Tongue (tissue), 2 donors: ENCODE results near the gene IGSF6. TPM values are rescaled to one million over a fixed set of nuclear protein-coding genes. Genes with fewer than 3 reads are reported as not detected.
"Not testable (repeated sequence)": the region's sequence is repeated elsewhere in the genome, so short reads cannot be mapped to it uniquely, and the experiment has no call there.

Experiments used
- DNase-seq: peaks from one replicate; pipeline ENCODE4 v3.0.0-alpha.2; 2015
- total RNA-seq: library from RNA; depleted of rRNA; stranded (reverse); fragments of >200 nt; gene quantifications from one replicate; pipeline ENCODE4 v1.2.3, GENCODE V29; 2014

Gene IGSF6
- total RNA-seq, 1 donor from 2014 or later: 1.3 TPM

DNA sequence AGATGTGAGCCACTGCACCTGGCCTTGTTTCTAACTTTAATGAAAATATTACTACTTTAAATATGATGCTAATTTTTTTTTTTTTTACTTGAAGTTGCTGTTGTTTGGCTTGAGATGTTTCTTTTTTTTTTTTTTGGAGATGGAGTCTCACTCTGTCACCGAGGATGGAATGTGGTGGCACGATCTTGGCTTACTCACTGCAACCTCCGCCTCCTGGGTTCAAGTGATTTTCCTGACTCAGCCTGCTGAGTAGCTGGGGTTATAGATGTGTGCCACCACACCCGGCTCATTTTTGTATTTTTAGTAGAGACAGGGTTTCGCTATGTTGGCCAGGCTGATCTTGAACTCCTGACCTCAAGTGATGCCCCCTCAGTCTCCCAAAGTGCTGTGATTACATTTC lies 23.6 kb downstream of the IGSF6 start:
- DNase-seq: no peak

DNA sequence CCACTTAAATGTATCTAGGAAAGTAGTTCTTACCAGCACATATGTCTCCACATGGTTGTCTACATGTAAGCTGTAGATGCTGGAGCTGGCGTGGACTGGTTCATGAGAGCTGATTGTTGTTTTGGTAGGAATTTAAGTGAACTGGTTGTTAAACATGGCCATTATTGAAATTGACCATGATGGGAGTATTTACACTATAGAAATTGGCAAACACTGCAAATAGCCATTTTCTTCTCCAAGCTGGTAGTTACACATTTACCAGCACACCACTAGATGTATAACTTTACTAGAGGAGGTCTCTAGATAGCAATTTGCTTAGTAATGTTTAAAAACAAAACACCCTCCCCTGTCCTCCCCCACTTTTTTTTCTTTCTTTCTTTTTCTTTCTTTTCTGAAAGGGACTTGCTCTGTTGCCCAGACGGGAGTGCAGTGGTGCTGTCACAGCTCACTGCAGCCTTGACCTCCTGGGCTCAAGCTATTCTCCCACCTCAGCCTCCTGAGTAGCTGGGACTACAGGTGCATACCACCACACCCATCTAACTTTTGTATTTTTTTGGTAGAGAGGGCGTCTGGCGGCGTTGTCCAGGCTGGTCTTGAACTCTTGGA lies 24.2 kb downstream of the IGSF6 start:
- no peak for DNase-seq

DNA sequence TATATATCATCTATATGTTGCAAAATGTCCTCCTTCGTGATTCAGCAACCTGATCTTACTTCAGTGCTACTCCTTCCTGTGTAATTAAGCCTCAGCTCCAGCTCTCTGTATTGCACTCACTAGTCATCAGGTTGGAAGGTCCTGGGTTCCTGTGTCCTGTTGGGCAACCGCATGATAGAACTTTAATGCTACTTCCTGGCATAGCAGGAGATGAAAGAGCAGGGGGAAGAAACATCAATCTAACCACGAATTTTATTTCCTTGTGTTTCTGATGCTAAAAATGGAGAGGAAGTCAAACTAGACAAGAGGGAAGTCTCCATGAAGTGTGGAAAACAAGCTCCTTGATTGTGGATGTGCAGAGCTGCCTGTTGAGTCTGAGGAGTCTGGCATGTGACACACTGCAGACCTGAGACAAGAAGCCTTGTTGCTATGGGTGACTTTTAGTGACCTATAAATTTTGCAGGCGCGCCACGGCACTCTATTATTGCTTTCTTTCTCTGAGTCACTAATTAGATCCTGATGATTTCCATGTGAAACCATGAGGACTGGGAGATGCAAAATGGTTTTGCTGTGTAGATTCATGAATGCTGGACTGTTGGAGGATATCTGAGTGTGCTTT lies 25.6 kb downstream of the IGSF6 start:
- DNase-seq: peak; percentile 30

DNA sequence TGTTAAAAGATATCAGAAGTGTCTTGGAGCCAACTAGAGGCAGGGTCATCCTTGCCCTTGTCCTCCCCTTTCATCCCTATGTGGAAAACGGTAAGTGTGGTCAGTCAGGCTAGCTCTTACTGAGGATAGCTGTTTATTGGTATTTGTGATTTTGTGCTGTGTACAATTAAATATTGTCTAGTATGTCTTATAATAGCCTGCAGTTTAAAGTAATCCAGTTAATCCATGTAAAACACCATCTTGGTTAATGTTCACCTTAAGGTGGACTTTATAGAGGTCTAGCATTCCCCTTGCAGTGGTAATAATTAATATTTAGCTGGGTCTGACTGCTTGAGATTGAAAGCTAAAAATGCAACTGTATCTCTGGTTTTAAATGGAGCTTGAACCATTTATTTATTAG lies 27.4 kb downstream of the IGSF6 start:
- DNase-seq: no peak

DNA sequence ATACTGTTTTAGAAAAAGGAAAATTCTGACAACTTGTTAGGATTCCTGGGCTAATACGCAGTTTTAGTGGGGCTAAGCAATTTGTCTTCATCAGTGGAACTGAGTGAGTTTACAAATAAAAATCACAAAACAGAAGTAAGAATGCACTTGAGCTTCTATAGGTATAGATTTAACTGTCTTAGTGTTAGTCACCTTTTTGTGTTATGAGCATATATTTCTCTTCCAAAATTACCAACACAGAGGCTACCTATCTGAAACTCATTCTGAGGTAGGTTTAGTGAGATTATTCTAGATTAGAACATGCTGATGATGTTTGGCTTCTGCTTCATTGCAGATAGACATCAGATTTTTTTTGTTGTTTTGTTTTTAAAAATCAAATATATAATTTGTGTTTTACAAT lies 29.9 kb downstream of the IGSF6 start:
- DNase-seq: no peak

DNA sequence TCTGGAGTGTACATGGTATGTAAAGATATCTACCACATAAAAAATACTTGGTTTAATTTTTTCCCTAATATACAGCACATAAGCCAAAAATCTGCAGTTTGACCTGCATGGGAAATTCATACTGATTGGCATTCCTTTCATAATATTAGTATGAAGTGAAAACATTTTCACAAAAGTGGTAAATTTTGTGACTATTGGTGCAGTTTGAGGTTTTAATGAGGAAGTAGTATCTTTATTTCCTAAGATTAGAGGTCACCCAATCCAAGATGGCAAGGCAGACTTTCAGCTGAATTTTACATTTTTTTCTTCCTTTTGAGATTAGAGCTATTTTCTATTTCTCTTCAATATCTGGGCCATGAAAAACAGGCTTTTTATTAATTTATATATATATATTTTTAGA lies 31.8 kb downstream of the IGSF6 start:
- DNase-seq: no peak

DNA sequence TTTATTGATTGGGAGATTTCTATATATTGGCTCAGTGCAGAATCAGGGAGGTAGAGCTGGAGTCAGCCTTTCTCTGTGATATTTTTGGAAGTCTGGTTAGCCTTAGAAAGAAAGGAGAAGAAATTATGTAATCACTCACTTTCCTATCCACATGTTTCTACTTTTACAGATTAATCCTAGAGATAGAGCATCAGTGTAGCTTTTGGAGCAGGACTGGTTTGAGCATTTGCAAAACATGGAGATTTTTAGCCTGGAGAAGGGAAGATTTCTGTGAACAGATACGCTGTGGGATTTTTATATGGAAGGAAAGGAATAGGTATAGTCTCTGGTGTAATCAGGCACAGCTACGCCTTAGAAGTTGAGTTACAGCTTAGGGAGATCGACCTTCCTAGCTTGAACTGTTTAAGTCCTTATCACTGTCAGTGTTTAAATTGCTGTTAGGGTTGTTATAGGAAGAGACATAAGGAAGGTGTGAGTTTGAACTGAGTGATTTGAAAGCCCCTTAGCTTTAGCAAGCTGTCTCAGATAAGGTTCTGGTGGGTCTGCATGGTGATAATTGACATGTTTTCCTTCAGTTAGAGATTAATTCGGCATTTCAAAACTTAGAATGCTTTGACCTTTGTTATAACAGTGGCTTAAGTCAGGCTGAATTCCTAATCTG lies 32.5 kb downstream of the IGSF6 start:
- no peak for DNase-seq

DNA sequence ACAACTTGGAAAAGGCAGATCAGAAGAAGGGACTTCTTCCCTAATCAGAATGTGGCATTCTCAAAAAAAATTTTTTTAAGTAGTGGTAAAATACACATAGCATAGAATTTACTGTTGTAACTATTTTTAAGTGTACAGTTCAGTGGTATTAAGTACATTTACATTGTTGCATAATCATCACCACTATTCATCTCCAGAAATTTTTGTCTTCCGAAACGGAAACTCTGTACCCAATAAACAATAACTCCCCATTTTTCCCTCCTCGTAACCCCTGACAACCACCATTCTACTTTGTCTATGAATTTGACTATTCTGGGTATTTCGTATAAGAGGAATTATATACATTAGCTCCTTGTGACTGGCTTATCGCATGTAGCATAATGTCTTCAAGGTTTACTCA lies 34.1 kb downstream of the IGSF6 start:
- DNase-seq: no peak

DNA sequence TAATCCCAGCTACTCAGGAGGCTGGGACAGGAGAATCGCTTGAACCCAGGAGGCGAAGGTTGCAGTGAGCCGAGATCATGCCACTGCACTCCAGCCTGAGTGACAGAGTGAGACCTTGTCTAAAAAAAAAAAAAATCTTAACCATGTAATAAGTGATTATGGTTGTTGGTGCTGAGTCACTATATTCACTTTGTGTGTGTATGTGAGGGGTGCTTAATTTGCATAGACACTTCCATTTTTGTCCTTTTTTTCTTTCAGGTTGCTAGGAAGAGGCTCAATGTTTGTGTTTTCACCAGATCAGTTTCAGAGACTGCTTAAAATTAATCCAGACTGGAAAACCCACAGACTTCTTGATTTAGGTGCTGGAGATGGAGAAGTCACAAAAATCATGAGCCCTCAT lies 34.8 kb downstream of the IGSF6 start:
- DNase-seq: no peak

DNA sequence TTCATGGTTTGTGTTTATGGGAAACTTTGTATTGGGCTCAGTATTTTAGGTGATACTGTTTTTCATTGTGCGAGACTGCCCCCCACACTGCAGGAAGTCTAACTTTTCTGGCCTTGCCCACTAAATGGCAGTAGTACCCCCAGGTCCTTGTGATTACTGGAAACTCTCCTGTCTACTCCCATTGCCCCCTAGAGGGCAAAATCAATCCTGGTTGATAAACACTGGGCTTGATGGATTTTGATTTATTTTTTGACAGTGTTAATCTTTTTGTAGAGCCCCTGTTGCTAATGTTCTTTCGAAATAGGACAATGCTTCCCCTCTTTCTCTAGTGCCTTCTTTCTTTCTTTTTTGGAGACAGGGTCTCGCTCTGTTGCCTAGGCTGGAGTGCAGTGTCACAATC lies 37.5 kb downstream of the IGSF6 start:
- DNase-seq: no peak

DNA sequence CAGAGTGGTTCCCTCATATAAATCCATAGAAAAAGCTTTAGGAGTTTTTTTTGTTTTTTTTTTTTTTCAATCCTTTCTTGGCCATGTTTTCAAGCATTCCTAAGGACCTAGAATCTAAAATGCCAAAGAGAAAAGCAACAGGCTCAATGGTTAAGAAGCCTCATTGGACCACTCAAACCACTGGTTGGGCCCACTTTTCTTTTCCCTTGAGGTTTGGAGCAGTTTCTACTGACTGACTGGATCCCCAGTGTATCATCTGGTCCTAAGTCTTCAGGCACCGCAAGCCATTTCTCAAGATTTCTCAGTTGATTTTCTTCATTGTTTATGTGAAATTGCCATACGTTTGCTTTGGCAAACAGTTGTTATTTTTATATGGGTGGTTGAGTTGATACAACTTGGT lies 38.6 kb downstream of the IGSF6 start:
- no peak for DNase-seq

DNA sequence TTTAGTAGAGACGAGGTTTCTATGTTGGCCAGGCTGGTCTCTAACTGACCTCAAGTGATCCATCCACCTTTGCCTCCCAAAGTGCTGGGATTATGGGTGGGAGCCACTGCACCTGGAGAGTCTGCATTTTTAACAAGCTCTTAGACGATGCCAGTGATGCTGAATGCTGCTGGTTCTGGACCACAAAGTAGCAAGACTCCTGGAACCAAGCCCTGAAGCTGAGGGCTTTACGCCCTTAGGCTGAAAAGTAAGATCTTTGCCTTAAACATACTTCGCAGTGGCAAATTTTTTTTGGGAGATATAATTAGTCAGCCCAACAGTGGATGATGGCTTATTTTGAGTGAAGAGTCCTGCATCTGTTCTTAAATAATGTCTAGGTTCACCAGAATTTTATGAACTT lies 39.0 kb downstream of the IGSF6 start:
- DNase-seq: no peak

DNA sequence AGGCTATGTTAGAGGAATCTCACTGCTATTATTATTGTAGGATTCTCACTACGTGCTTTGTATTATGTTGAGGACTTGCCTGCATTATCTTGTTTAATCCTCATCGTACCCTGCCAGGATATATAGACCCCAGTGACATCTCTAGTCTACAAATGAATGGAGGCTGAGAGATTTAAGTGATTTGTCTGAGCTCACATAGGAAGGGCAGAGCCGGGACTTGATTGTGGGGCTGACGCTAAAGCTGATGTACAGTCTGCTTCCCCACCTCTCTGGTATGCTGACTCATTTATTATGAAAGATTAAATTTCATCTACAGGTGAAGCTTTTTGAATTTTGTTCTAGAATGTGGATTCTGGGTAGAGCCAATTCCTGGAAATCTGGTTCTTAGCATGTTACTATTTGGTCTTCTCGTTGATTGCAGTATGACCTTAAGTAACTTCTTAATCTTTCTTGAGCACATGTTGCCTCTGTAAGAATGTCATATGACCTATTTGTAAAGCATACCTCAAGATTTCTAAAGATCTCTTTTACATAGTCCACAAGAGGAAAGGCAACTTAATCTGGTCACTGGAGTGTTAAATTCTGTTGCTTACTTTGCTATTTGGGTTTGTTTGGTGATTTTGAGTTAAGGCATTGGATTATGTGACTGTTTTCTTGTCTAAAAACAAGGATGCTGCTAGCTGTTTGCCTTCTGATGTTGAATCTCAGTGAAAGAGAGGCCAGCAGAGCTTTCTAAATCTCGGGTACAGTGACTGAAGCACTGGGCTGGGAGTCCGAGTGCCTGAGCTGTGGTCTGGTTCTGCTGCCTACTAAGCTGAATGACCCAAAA lies 40.6 kb downstream of the IGSF6 start:
- no peak for DNase-seq

DNA sequence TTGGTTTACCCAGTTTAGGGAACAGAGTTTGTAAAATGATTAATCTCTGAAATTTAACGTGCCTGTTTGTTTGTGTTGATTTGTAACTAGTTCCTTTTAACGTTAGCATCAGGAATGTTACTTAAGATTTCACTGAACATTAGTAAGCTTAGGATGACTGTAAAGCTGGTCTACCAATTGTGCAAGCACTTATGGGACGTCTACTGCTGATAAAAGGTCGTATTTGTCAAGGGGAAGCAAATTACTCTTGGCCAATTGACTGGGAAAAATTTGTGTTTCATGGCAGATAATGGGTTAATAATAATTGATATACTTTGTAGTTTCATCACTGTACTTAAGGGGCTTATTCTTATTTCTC lies 41.2 kb downstream of the IGSF6 start:
- DNase-seq: no peak

DNA sequence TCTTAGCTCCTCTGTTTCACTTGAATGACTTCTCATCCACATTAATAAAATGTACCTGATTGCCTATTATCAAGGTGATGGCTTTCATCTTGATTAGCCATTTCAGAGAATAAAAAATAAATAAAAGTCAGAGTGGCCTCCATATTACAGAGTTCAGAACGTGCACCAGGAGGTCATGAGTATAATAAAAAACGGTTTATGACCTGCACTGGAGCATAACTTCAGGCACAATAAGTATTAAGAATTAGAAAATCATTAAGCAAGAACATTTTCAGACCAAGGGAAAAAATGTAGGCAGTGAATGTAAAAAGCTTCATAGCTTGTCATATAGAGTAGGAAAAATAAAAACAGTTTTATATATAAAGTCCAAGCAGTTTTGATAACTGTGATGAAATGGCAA lies 41.6 kb downstream of the IGSF6 start:
- no peak for DNase-seq

DNA sequence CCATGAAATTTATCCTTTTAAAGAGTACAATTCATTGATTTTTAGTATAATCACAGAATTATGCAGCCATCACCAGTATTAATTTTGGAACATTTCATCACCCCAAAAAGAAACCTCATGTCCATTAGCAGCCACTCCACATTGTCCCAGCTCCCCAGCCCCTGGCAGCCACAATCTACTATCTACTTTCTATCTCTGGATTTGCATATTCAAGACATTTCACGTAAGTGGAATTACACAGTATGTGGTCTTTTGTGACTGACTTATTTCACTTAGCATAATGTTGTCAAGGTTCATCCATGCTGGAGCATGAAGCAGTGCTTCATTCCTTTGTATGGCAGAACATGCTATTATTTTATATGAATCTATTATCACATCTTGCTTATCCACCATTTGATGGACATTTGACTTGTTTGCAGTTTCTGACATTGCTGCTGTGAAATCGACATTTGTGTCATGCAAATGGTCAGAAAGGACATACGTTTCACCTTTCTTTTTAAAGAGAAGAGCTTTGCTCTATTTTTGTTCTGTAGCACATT lies 42.3 kb downstream of the IGSF6 start:
- no peak for DNase-seq

DNA sequence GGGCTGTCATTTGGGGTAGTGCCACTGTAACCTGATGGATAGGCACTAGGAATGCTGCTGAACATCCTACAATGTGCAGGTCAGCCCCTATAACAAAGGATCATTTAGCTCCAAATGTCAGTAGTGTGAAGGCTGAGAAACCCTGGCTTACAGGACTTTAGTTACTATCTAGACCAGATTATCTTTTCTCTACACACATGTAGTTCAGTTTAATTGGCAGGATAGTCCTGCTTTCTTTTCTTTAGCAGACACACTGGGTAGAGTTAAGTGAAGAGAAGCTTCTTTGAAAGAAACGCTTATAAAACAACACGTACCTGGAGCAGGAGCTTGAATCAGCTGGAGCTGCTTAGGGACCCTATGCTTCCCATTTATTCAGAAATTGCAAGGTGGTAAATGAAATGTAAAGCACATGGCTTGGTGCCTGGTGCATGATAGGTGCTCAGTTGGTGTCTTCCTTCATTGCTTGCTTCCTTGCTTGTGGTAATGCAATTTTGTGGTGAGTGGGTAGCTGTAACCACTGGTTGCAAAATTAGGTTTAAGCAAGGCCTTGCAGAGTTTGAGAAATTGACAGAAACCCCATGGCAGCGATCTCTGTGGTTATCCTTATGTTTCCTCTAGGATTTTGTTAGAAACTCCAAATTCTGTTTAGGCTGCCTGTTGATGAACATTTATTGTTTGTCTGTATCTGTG lies 43.6 kb downstream of the IGSF6 start:
- no peak for DNase-seq

DNA sequence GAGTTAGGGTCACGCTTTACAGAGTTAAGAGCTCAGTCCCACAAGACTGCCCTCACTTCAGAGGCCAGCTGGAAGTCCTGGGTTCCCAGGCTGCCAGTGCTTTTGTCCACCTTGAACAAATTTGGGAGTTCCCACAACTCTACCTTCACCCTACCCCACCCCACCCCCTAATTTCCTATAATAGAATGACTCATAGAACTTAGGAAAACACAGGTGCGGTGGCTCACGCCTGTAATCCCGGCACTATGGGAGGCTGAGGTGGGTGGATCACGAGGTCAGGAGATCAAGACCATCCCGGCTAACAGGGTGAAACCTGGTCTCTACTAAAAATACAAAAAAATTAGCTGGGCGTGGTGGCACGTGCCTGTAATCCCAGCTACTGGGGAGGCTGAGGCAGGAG lies 46.6 kb downstream of the IGSF6 start:
- DNase-seq: not testable (repeated sequence)

DNA sequence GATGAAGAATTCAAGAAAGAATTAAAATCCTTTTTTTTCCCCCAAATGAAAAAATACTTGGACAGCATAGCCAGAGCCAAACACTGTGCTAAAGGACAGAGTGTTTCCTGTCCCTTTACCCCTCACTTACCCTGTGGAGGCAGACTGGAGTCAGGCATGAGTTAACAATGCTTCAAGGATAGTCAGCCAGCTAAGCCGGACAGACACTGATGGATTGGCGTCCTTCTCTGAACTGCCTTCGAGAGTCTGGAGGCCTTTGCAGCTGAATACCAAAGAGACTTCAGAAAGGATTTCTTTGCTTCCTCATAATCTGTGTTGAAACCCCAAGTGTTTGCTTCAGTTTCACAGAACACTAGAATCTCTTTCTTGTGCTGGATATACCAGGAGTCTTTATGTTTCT lies 48.5 kb downstream of the IGSF6 start:
- no peak for DNase-seq

DNA sequence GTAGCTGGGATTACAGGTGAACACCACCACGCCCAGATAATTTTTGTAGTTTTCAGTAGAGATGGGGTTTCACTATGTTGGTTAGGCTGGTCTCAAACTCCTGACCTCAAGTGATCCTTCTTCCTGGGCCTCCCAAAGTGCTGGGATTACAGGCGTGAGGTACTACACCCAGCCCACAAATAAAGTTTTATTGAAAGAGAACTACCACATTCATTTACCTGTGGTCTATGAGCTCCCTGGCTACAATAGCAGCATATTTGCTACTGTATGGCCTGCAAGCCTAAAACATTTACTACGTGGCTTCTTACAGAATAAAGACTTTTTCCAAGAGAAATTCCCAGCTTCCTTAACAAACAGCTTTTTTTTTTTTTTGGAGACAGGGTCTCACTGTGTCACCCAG lies 49.6 kb downstream of the IGSF6 start:
- DNase-seq: no peak

DNA sequence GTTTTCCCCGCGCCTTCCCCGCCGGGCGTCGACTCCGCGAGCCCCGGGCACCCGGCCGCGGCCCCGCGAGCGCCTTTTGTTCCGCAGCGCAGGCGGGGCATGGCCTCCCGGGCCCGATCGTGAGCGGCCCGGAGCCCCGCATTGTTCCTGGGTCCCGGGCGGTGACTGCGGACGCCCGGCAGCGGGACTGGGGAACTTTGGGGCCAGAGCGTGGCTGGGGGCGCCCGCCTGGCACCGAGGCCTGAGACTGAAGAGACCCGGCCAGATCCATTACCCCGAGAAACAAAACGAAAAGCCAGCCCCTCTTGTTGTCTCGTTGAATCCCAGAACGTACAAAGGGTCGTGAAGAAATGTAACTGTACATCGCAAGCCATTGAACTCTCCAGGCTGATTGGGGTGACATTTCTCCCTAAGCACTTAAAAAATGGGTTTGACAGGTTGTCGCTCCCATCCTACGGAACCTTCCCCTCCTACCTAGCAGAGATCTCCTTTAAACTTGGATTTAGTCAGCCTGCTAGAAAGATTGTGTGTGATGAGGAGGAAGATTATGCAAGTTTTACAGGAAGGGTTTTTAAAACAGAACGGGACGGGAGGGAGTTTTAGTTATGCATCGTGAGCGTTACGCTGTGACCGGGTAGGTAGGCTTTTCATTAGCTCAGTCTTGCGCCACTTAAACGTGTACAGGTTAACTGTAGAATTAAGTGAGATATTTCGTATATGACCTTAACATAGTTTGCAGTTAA lies 52.2 kb downstream of the IGSF6 start:
- peak; percentile 45 for DNase-seq
